H1 (cell line): ENCODE measurements around the gene C16orf87. TPM values are rescaled to one million over a fixed set of nuclear protein-coding genes. Genes with fewer than 3 reads are reported as not detected.

Experiments used
- CBX8 ChIP-seq: fragments of 300-800, 300-1000 bp; sonication (generic); IDR thresholded peaks from 2 replicates; pipeline ENCODE4 v1.7.1; 2016; ENCODE audit warnings: low read depth, low read length, borderline replicate concordance
- SUZ12 ChIP-seq: fragments of 200-600 bp; sonication (generic); IDR thresholded peaks from 2 replicates; pipeline ENCODE4 v1.6.1; 2012; ENCODE audit warnings: mild to moderate bottlenecking, inconsistent platforms, low read length, moderate library complexity, mixed read lengths
- YY1 ChIP-seq: IDR thresholded peaks from 2 replicates; pipeline ENCODE4 v1.6.1; 2011; ENCODE audit warnings: low read depth, mild to moderate bottlenecking, low read length
- ZNF274 ChIP-seq: IDR thresholded peaks from 2 replicates; pipeline ENCODE4 v1.7.0; 2012; ENCODE audit warnings: low read length, borderline replicate concordance; ENCODE audit errors: extremely low read depth
- polyA plus RNA-seq, 7 experiments: library from polyadenylated mRNA; depleted of rRNA in 3 of 7; stranded (reverse) in 5 of 7; unstranded in 2 of 7; fragments of >200 nt in 5 of 7; fragments of 200-250 nt in 2 of 7; gene quantifications; 1 replicate in 5 of 7; 2 replicates in 1 of 7; 4 replicates in 1 of 7; pipeline versions ENCODE4 v1.2.1 to v1.2.3, GENCODE V29; 2011 to 2013; ENCODE audit warnings: missing spikeins in 2 of 7, mixed read lengths in 2 of 7
- total RNA-seq: library from RNA; stranded (reverse); fragmentation: NEBNext Ultra II Directional; extraction: Animal tissue kit (Norgen Biotek cat#: 25700); gene quantifications from 2 replicates; pipeline ENCODE4 v1.2.1, GENCODE V29; 2021

C16orf87 gene
- total and polyA plus RNA-seq, 2 of the 8 experiments (the other 6 are each of a cell fraction or from before 2014, with no cell fraction given), result 4.8 to 21.8 TPM

GRCh38 chr16:46826631-46827030 lies 4.3 kb downstream of the C16orf87 start (continued):
- no peak for TF ChIP-seq SUZ12
- TF ChIP-seq CBX8, result no peak
- TF ChIP-seq YY1, result no peak
- no peak for TF ChIP-seq ZNF274
- TF ChIP-seq, all 59 proteins: peak for 0
